ENCODE measurements around the gene HFE. TPM values are rescaled to one million over a fixed set of nuclear protein-coding genes. Genes with fewer than 3 reads are reported as not detected.

The HFE gene
- total RNA-seq, 6 experiments from 2014 or later: 16.1 to 21.7 (median 18.3) TPM

DNA sequence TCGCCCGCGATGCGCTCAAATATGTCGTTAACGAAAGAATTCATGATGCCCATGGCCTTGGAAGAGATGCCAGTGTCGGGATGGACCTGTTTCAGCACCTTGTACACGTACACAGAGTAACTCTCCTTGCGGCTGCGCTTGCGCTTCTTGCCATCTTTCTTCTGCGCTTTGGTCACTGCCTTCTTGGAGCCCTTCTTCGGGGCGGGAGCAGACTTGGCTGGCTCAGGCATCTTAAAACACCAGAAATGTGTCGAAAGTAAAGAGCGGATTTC lies 36.4 kb downstream of the HFE start:
- Mint-ChIP-seq H3K4me1 (ENCODE audit: low read depth) (peaks cover 45% of the 10 kb centered on the region), H3K36me3 (ENCODE audit: low read depth) (peaks cover 47% of the 10 kb centered on the region), H3K9me3 (peaks cover 14% of the 10 kb centered on the region), H3K4me3 (peak overlapping the region; percentile 96), H3K27me3 (ENCODE audit: insufficient read depth) (peaks cover 26% of the 10 kb centered on the region), H3K27ac (peak overlapping the region; percentile 98)
- no peak for DNase-seq
- TF ChIP-seq, protein P1, sequence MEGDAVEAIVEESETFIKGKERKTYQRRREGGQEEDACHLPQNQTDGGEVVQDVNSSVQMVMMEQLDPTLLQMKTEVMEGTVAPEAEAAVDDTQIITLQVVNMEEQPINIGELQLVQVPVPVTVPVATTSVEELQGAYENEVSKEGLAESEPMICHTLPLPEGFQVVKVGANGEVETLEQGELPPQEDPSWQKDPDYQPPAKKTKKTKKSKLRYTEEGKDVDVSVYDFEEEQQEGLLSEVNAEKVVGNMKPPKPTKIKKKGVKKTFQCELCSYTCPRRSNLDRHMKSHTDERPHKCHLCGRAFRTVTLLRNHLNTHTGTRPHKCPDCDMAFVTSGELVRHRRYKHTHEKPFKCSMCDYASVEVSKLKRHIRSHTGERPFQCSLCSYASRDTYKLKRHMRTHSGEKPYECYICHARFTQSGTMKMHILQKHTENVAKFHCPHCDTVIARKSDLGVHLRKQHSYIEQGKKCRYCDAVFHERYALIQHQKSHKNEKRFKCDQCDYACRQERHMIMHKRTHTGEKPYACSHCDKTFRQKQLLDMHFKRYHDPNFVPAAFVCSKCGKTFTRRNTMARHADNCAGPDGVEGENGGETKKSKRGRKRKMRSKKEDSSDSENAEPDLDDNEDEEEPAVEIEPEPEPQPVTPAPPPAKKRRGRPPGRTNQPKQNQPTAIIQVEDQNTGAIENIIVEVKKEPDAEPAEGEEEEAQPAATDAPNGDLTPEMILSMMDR (IDR thresholded peaks at IDR 0.05): no peak

DNA sequence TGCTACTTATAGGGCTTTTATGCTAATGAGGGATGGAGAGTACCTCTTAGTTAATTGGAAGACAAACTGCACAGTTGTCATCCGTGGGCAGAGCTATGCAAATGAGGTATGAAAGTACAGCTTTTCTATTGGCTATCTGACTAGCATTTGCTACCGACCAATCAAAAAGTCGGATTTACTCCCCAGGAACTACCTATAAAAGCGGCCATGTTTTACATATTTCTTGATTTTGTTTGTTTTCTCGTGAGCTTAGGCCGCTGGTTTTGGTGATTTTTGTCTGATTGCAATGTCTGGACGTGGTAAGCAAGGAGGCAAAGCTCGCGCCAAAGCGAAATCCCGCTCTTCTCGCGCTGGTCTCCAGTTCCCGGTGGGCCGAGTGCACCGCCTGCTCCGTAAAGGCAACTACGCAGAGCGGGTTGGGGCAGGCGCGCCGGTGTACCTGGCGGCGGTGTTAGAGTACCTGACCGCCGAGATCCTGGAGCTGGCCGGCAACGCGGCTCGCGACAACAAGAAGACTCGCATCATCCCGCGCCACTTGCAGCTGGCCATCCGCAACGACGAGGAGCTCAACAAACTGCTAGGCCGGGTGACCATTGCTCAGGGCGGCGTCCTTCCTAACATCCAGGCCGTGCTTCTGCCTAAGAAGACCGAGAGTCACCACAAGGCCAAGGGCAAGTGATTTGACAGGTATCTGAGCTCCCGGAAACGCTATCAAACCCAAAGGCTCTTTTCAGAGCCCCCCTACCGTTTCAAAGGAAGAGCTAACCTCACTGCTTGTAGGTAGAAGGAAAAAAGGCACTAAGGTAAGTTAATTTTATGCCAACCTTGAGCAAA lies 36.9 kb downstream of the HFE start:
- peaks cover 46% of the 10 kb centered on the region for H3K4me1 Mint-ChIP-seq (ENCODE audit: low read depth)
- H3K4me3 Mint-ChIP-seq: peak overlapping the region; percentile 96
- peak; percentile 100 for DNase-seq
- peaks cover 48% of the 10 kb centered on the region for H3K36me3 Mint-ChIP-seq (ENCODE audit: low read depth)
- H3K27me3 Mint-ChIP-seq (ENCODE audit: insufficient read depth): peaks cover 26% of the 10 kb centered on the region
- TF ChIP-seq, protein P1 (IDR thresholded peaks at IDR 0.05): no peak
- peaks cover 14% of the 10 kb centered on the region for H3K9me3 Mint-ChIP-seq
- H3K27ac Mint-ChIP-seq: peak overlapping the region; percentile 98

- DNase-seq: no peak
Measured at GRCh38 chr6:26124781-26125685, 37.8 kb downstream of the HFE start.

DNA sequence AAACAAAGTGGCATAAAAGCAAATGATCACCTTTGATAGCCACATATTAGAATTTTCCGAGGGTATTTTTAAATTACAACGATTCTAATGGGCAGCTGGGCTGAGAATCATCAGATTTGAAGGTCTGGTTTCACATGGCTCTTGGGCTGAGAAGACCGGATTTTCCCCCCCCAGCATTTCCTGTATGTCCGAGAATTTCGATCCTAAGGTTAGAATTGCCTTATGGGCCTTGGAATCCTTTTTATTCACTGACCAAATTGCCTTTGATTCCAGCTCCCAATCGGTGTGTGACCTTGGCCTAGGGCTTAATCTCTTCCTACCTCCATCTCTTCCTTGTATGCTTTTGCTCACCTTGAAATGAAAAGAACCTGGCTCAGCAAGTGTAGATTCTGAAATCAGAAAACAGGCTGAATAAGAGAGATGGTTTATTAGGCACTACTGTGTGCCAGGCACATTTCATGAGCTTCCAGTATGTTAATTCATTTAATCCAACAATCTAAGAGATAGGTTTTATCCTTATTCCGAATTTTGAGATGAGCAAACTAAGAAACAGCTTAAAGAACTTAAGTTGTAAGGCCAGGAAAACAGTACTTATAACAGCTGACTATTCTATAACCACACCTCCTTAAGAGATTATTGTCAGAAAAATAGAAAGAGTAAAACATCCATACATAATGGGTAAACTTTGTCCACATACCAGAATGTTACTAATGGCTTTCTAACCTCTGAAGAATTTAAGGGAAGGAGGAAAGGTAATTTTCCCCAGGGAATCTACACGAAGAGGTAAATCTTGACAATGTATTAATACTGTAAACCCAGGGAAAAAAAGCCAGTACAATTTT lies 39.4 kb downstream of the HFE start:
- peak overlapping the region; percentile 98 for H3K27ac Mint-ChIP-seq
- peaks cover 26% of the 10 kb centered on the region for H3K27me3 Mint-ChIP-seq (ENCODE audit: insufficient read depth)
- TF ChIP-seq, protein P1 (IDR thresholded peaks at IDR 0.05): no peak
- H3K9me3 Mint-ChIP-seq: peaks cover 11% of the 10 kb centered on the region
- H3K4me3 Mint-ChIP-seq: peak overlapping the region; percentile 96
- H3K36me3 Mint-ChIP-seq (ENCODE audit: low read depth): peaks cover 58% of the 10 kb centered on the region
- no peak for DNase-seq
- peaks cover 54% of the 10 kb centered on the region for H3K4me1 Mint-ChIP-seq (ENCODE audit: low read depth)

More at GRCh38 chr6:26124781-26125685, 37.8 kb downstream of the HFE start:
- H3K36me3 Mint-ChIP-seq (ENCODE audit: low read depth): peaks cover 55% of the 10 kb centered on the region
- peaks cover 26% of the 10 kb centered on the region for H3K27me3 Mint-ChIP-seq (ENCODE audit: insufficient read depth)
- peaks cover 54% of the 10 kb centered on the region for H3K4me1 Mint-ChIP-seq (ENCODE audit: low read depth)
- H3K4me3 Mint-ChIP-seq: peak overlapping the region; percentile 96
- peaks cover 14% of the 10 kb centered on the region for H3K9me3 Mint-ChIP-seq
- TF ChIP-seq, protein P1 (IDR thresholded peaks at IDR 0.05): no peak
- peak overlapping the region; percentile 98 for H3K27ac Mint-ChIP-seq
